ENCODE results near the gene CHSY1.
"Not testable (repeated sequence)": the region's sequence is repeated elsewhere in the genome, so short reads cannot be mapped to it uniquely, and the experiment has no call there.

The CHSY1 gene, protein sequence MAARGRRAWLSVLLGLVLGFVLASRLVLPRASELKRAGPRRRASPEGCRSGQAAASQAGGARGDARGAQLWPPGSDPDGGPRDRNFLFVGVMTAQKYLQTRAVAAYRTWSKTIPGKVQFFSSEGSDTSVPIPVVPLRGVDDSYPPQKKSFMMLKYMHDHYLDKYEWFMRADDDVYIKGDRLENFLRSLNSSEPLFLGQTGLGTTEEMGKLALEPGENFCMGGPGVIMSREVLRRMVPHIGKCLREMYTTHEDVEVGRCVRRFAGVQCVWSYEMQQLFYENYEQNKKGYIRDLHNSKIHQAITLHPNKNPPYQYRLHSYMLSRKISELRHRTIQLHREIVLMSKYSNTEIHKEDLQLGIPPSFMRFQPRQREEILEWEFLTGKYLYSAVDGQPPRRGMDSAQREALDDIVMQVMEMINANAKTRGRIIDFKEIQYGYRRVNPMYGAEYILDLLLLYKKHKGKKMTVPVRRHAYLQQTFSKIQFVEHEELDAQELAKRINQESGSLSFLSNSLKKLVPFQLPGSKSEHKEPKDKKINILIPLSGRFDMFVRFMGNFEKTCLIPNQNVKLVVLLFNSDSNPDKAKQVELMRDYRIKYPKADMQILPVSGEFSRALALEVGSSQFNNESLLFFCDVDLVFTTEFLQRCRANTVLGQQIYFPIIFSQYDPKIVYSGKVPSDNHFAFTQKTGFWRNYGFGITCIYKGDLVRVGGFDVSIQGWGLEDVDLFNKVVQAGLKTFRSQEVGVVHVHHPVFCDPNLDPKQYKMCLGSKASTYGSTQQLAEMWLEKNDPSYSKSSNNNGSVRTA

DNA sequence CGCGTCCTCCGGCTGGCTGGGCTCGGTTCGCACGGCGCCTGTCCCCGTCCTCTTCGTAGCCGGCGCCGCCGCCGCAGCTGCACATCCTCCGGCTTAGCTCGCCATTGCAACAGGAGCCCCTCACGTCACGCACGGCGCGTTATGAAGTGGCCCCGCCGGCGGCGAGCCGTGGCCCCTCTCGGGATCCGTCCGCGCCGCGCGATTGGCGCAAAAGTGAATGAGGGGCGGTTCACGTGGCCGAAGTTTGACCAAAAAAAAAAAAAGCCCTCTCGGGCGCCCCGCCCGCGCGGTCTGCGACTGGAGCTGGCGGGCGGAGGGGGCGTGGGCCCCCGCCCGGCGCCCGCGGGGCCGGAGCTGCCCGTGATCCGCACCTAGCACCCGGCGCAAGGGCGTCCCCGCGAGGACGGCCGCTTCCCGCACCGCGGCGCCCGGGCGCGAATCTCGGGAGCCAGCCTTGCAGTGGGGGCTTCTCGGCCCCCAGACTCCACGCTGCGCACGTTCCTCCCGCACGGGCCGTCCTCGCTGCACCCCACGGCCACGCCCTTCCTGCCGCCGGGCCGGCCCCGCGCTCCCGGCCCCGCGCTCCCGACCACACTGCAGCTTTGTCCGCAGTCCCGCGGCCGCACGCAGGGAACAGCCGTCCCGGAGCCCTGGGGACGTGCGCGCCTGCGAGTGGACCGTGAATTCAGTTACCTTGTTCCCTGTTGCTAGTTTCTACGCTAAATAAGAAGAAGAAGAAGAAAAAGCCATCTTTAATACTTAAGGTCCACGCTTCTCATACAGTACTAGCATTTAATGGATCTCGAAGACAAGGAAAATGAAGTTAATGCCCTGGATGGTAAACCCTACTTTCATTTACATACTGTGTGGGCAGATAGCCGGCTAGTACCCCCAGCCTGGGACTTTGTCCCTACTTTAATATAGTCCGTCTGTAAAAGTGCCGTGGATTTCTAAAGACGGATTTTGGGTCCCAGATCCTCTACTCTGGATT, at the start of gene CHSY1:
TSS of gene CHSY1 (minus strand) at position 219 of the 991 bp plus-strand sequence. CDS start 592 bp downstream, outside the sequence.
- peak; percentile 73 for DNase-seq (ENCODE audit: extremely low spot score, insufficient read length, low read depth)
- FAIRE-seq: peak; percentile 65

DNA sequence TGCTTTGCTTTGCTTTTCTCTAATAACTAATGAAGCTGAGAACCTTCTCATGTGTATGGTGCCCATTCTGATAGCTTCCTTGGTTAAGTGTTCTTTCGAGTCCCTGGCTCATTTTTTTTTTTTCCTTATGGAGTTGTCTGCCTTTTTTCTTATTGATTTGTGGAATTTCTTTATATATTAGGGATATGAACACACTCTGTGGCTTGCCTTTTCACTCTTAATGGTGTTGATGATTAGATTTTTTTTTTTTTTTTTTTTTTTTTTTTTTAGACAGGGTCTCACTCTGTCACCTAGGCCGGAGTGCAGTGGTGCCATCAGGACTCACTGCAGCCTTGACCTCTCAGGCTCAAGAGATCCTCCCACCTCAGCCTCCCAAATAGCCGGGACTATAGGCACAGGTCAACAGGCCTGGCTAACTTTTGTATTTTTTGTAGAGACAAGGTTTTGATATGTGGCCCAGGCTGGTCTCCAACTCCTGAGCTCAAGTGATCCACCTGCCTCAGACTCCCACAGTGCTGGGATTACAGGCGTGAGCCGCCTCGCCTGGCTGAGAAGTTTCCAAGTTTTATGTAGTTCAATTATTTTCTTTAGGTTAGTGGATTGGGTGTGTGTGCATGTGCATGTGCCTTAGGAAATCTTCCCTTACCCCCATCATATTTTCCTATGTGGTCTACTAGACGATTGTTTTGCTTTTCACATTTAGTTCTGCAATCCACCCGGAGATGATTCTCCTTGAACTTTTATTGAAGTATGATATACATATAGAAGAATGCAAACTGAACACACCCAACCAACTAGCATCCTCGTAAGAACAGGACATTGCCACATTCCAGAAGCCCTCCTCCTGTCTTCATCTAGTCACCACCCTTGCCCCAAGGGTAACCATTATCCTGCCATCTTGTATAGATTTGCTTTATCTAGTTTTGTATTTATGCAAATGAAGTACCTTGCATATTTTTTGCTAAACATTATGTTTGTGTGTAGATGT, 44.9 kb upstream of the CHSY1 start:
- no peak for DNase-seq (ENCODE audit: extremely low spot score, insufficient read length, low read depth)
- no peak for FAIRE-seq

DNA sequence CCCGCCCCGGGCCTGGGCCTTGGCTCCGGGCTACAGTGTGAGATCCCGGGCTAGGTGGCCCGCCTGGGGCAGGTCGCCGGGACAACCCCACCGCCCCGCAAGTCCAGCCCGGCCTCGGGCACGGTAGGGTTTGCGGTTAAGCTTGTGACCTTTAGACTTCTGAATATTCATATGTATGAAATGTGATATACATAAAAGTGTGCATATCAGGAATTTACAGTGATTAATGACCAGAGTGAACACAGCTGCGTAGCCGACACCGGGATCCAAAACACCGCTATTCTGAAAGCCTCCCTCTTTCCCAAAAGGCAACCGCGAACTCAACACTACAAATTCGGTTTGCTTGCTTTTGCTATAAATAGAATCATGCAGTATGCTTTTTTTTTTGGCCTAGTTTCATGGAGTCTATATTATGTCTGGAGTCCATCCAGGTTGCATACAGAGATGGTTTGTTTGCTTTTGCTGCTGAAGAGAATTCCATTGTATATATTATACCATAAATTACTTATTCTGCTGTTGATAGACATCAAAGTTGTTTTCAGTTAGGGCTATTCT, 43.8 kb upstream of the CHSY1 start:
- DNase-seq (ENCODE audit: extremely low spot score, insufficient read length, low read depth) (no peak), FAIRE-seq (no peak)

DNA sequence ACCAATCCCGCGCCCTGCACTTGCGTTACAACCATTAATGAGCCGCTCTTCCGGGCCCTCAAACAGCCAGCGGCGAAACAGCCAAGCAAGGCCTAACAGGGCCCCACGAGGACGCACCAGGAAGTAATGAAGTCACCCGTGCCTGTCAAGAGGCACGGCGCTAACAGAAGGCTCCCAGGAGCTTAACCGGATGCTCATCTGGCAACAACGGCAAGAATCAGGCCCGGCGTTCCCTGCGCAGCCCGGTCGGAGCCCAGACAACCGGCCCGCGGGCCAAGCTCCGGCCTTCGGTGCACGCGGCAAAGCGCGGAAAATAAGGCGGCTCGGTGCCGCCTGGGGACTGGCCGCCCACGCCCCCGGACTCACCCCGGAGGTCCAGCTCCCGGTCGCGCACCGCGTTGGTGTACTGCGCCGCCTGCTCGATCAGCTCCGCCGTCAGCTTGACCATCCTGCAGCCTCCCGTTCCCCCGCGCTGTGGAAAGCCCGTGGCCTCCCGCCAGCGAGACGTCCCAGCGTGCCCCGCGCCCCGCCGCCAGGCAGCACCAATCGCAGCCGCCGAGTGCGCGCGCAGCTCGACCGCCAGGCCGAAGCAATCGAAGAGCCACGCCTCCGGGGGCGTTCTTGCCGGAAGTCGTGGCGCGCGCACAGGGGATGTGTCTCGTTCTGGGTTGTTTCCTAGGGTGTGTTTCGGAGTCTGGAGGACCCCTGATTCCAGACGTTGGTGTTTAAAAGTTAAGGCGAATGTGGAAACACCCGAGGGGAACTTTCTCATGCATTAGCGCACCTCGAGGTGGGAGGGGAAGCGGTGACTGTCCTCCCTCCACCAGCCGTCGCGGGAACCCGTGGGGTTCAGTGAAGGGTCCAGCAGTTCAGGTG, 43.1 kb upstream of the CHSY1 start, which contains the start of gene SNRPA1:
TSS of gene SNRPA1 (minus strand) at position 518 of the 876 bp plus-strand sequence. CDS start at position 448, 70 bp downstream.
- FAIRE-seq: peak; percentile 80
- peak; percentile 97 for DNase-seq (ENCODE audit: extremely low spot score, insufficient read length, low read depth)

DNA sequence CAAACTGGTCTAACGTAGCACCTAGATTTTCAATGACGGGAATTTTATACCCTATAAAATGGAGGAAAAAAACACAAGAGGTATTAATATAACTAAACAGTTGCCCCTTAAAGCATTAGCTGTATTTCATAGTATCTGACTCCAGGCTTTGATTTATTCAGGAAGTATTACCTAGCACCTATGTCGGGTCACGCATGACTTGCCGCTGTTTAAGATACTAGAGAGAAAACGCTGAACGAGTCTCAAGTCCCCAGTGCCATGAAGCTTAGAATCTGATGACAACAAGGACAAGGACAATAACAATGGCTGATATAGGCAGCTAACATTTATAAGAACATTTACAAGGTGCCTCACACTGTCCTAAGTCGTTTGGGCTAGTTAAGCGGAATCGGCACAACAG, 41.3 kb upstream of the CHSY1 start:
- FAIRE-seq: no peak
- DNase-seq (ENCODE audit: extremely low spot score, insufficient read length, low read depth): no peak

DNA sequence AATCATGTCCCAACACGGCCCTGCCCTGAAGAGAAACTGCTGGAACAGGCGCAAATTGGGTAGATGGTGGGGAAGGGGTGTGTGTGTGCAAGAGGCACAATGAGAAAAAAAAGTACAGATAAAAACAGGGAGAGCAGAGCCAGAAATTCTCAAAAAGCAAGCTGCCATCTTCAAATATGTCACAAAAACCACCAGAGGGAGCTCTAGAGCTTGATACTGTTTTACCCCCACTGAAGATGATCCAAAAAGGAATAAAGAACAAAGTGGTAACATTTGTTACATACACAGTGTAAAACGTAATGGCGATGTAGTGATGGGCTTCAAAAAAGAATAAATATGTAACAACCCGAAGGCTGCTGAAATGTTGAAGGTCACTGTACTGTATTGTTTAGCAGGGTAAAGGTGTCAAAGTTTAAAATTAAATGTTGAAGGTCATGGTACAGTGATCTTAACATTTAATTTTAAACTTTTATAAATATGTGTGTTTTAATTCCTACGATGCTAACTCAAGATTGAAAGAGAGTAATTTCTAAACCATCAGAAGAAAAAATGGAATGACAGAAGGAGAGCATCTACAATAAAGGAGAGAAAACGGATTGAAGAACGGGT, 37.2 kb upstream of the CHSY1 start:
- peak; percentile 45 for FAIRE-seq

DNA sequence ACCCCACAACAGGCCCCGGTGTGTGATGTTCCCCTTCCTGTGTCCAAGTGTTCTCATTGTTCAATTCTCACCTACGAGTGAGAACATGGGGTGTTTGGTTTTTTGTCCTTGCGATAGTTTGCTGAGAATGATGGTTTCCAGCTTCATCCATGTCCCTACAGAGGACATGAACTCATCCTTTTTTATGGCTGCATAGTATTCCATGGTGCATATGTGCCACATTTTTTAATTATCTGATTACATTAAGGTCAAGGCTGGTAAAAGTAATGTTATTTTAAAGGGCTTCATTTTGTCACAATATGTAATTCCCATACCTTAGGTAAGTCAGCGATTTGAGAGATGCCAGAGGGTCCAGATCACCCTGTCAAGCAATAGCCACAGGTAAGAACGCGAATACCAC, 35.5 kb upstream of the CHSY1 start:
- DNase-seq (ENCODE audit: extremely low spot score, insufficient read length, low read depth); FAIRE-seq: not testable (repeated sequence)

More for the DNA sequence above, 37.2 kb upstream of the CHSY1 start:
- DNase-seq (ENCODE audit: extremely low spot score, insufficient read length, low read depth): no peak

DNA sequence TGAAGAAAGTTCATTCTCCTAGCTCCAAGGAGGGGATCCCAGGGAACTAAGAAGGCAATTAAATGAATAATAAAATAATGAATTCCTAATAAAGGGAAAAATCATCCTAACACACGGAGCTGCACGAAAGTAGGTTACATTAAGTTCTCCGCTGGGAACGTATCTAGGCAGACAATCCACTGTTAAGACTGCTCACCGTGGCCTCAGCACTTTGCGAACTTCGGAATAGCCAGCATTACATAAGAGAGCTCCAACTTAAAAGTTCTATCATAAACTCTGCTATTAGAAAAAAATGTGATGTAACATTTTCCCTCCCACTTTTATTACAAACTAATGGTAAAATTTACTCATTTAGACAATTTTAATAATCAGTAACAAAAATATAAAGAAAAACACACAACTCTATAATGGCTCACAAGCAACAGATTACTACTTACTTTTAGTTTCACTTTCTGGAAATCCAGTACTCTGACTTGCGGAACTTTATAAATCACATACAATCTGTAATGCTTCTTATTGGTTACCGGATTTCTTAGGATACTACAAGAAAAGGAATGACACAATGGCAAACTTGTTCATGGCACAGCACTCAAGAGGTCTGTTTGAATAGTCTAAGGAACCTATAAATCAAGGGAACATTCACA, 34.7 kb upstream of the CHSY1 start:
- FAIRE-seq: no peak

DNA sequence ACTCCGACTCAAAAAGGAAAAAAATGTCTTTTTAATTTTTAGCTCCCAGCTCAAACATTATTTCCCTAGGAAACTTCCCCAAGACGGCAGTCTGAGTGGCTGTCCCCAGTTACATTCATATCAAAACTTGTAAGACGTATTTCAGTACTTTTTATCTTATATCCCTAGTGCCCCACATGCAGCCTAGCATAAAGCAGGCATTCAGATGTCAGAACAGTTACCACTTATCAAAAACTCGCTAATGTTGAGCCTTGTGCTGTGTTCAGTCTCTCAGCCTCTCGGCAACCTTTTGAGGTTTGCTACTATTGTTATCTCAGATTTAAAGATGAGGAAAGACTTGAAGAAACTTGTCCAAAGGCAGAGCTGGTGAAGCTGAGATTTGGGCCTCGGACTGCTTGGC, 32.1 kb upstream of the CHSY1 start:
- DNase-seq (ENCODE audit: extremely low spot score, insufficient read length, low read depth) (no peak), FAIRE-seq (no peak)

More for the DNA sequence above, 34.7 kb upstream of the CHSY1 start:
- no peak for DNase-seq (ENCODE audit: extremely low spot score, insufficient read length, low read depth)

DNA sequence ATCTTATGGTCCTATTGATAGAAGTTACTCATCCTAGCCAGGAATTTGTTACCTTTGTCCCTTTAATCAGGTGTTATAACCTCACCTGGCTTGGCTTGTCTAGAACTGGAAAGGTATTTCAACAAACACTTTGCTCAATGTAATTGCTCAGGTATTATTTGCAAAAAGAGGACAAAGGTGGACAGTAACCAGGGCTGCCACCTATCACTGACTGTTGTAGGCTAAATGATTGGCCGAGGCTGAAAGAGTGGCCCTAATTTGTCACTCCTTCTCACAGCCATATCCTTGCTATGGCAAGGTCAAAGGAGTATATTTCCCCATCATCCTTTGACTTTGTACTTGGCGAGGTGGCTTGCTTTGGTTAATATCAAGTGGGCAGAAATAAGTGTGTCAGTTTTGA, 28.2 kb upstream of the CHSY1 start:
- no peak for DNase-seq (ENCODE audit: extremely low spot score, insufficient read length, low read depth)

DNA sequence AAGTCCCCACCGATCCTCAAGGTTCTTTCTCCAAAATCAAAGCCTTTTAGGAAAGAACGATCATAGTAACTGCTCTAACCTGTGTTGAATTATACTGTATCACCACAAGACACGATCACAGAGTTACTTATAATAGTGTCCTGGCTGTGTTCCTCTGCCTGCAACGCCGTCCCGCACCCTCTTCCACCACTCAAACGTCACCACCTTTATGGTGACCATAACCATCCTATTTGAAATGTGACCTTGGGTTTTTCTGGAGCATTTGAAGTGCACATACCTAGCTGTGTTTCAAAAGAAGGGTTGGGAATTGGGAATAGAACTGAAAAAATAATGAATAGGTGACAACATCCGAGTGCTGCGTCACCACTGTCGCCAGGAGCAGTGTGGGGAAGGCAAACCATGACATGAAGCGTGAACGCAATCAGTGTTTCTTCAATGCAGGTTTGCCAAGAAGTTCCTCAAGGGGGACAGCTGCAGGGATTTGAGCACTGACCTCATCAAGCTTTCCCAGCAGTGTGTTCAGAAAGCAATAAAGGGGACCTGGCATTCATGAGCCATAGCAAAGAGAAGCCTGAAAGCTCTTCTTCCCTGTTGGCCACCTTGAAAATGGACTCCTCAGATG, 26.2 kb upstream of the CHSY1 start:
- no peak for DNase-seq (ENCODE audit: extremely low spot score, insufficient read length, low read depth)
- no peak for FAIRE-seq

More for the DNA sequence above, 28.2 kb upstream of the CHSY1 start:
- no peak for FAIRE-seq

DNA sequence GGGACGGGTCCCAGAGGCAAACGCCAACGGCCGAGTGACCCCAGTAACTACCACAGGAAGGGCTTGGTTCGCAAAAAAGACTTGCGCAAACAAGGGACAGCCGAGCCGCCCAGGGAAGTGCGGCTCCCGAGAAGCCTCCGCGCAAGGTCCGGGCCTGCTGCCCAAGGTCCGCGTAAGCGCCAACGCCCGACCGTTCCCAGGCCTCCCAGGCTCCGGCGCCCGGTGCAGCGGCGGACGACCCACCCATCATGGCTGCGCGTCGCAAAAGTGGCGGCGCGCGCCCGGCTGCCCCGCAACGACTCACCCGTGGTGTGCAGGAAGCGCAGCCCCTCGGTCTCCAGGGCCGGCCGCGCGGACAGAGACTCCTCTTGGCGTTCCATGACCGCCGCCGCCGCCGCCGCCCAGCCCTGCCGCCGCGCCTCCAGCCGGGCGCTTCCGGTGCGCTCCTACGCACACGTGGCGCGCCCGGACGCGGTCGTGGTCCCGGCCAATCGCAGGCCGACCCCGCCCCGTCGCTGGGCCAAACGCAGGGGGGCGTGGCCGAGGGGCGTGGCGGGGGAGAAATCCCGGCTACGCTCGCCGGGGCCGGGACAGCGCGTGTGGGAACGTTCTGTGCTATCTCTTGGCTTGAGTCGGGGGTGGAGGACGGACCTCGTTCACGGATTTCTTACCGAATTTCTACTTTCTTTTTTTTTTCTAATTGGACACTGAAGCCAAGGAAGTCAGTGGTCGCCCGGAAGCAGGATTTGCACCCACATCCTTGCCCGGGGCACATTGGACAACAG, 25.4 kb upstream of the CHSY1 start, which contains the start of gene SELENOS:
TSS of gene SELENOS (minus strand) at position 448 of the 785 bp plus-strand sequence. CDS start at position 380, 68 bp downstream.
- DNase-seq (ENCODE audit: extremely low spot score, insufficient read length, low read depth) (peak; percentile 86), FAIRE-seq (peak; percentile 84)

DNA sequence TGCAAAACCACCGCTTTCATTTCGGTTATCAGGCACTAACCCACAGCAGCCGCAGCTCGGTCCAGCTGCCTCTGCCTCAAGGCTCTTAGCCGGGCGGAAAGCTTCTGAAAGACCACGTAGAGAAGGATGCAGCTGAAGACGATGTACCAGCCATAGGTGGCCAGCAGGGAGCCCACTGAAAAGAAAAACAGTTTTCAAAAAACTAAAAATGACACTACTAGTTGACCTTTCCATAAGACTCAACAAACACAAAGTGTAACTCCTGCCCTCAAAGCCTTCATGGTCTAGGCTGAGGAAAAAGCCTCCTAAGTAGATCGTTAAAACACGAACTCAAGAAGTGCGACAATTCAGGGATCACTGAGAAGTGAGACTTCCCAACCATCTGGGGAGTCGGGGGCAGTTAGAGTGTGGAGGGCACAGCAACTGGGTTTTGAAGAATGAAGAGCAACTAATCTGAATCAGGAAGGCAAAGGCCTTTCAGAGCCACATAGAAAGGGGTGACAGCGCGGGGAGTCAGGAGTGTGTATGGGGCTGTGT, 24.7 kb upstream of the CHSY1 start:
- DNase-seq (ENCODE audit: extremely low spot score, insufficient read length, low read depth): no peak
- peak; percentile 80 for FAIRE-seq

DNA sequence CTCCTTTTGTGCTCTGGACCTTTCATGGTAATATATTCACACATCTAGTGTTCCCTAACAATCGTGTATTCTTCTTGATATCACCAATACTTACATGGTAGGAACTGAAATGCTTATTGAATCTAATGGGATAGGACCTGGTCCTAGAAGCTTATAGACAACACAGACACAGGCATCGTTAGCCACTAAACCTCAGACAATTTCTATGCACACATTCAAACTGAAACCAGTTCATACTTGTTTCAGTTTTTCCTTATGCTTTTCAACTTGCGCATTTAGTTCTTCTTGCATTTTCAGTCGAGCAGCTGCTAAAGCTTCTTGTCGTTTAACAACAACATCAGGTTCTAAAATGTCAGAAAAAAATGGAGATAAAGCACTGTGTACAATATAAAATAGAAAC, 23.2 kb upstream of the CHSY1 start:
- no peak for DNase-seq (ENCODE audit: extremely low spot score, insufficient read length, low read depth)
- FAIRE-seq: peak; percentile 85

DNA sequence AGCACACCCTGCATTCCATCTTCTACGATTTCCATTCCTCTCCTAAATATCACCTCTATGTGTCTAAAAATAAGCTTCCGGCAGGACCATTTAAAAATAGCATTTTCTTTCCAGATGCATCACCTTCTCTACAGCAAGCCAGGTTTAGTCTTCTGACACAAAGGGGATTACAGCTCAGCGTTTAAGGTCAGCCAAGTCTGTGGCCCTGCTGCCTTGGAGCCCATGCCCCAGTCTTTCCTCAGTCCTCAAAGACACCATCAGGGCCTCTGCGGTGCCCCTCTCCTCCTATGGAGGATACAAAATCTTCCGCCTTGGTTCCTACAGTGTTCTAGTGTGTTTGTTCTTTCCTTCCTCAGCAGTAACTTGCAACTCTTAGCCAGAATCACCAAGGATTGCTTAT, 21.7 kb upstream of the CHSY1 start:
- no peak for FAIRE-seq

More for the DNA sequence above, 21.7 kb upstream of the CHSY1 start:
- DNase-seq (ENCODE audit: extremely low spot score, insufficient read length, low read depth): no peak

All from GM18507 (cell line).